ENCODE results near the gene ST6GALNAC6. TPM values are rescaled to one million over a fixed set of nuclear protein-coding genes. Genes with fewer than 3 reads are reported as not detected.

The ST6GALNAC6 gene
- total RNA-seq, 4 donors from 2014 or later: 7.7 to 88.3 (median 18.9) TPM

GRCh38 chr9:127923046-127923445 is 23.6 kb upstream of the ST6GALNAC6 start:
- H3K4me1 ChIP-seq: peaks cover 3 to 35% (median 28%) of the 10 kb centered on the region in 4 donors
- TF ChIP-seq POLR2A (IDR thresholded peaks at IDR 0.05): no peak
- TF ChIP-seq CTCF (IDR thresholded peaks at IDR 0.05): no peak
- peaks cover 0 to 10% of the 10 kb centered on the region in 2 donors for H3K27me3 ChIP-seq
- H3K27ac ChIP-seq: no peak overlapping the region
- no peak overlapping the region for H3K4me3 ChIP-seq
- no peaks in the 10 kb centered on the region for H3K9me3 ChIP-seq
- H3K36me3 ChIP-seq: no peaks in the 10 kb centered on the region
- no peak for DNase-seq

GRCh38 chr9:127921557-127922120 is 22.2 kb upstream of the ST6GALNAC6 start:
- Histone ChIP-seq H3K4me1 (peaks cover 3 to 32% (median 20%) of the 10 kb centered on the region in 4 donors), H3K27me3 (no peaks in the 10 kb centered on the region), H3K9me3 (no peaks in the 10 kb centered on the region), H3K4me3 (peak overlapping the region in 3 of 4 donors; percentile 27 to 36 (median 30)), H3K27ac (no peak overlapping the region), H3K36me3 (no peaks in the 10 kb centered on the region)
- TF ChIP-seq CTCF (IDR thresholded peaks at IDR 0.05): peak; percentile 95 to 96 (median 95)
- TF ChIP-seq POLR2A (IDR thresholded peaks at IDR 0.05): no peak
- DNase-seq: peak; percentile 67 to 89 (median 79)

GRCh38 chr9:127920794-127921193 is 21.4 kb upstream of the ST6GALNAC6 start:
- TF ChIP-seq CTCF (IDR thresholded peaks at IDR 0.05) (no peak), POLR2A (IDR thresholded peaks at IDR 0.05) (no peak)
- no peak overlapping the region for H3K27ac ChIP-seq
- no peaks in the 10 kb centered on the region for H3K9me3 ChIP-seq
- no peaks in the 10 kb centered on the region for H3K27me3 ChIP-seq
- no peaks in the 10 kb centered on the region for H3K36me3 ChIP-seq
- H3K4me3 ChIP-seq: no peak overlapping the region
- H3K4me1 ChIP-seq: peaks cover 3 to 40% (median 23%) of the 10 kb centered on the region in 4 donors
- no peak for DNase-seq

GRCh38 chr9:127919253-127919815 is 19.9 kb upstream of the ST6GALNAC6 start:
- peak in 2 of 3 donors; percentile 84 to 93 for DNase-seq
- H3K27ac ChIP-seq: peak overlapping the region in 3 of 4 donors; percentile 14 to 74 (median 40)
- H3K9me3 ChIP-seq: no peaks in the 10 kb centered on the region
- no peak overlapping the region for H3K4me3 ChIP-seq
- TF ChIP-seq CTCF (IDR thresholded peaks at IDR 0.05): peak in 1 of 6 experiments; percentile 2
- peak in 1 of 2 donors; percentile 26 for TF ChIP-seq POLR2A (IDR thresholded peaks at IDR 0.05)
- H3K27me3 ChIP-seq: no peaks in the 10 kb centered on the region
- peaks cover 6 to 54% (median 36%) of the 10 kb centered on the region in 4 donors for H3K4me1 ChIP-seq
- H3K36me3 ChIP-seq: no peaks in the 10 kb centered on the region

- DNase-seq: peak in 1 of 3 donors; percentile 61
- Histone ChIP-seq H3K9me3 (no peaks in the 10 kb centered on the region), H3K36me3 (peaks cover 0 to 5% (median 0%) of the 10 kb centered on the region in 3 donors), H3K4me1 (peaks cover 6 to 58% (median 36%) of the 10 kb centered on the region in 4 donors), H3K27ac (peak overlapping the region; percentile 40 to 89 (median 58)), H3K27me3 (no peaks in the 10 kb centered on the region), H3K4me3 (no peak overlapping the region)
- TF ChIP-seq CTCF (IDR thresholded peaks at IDR 0.05) (no peak), POLR2A (IDR thresholded peaks at IDR 0.05) (no peak)
Observed at GRCh38 chr9:127918183-127919107, 19.0 kb upstream of the ST6GALNAC6 start.

All from Peyer's patch (tissue), 4 donors.